BJ (cell line): Measurements from ENCODE around the gene INSIG1. TPM values are rescaled to one million over a fixed set of nuclear protein-coding genes. Genes with fewer than 3 reads are reported as not detected.

ENCODE experiments used
- CTCF ChIA-PET: fragments of 350-600 bp; formaldehyde crosslinking; extraction: SDS; loops from one replicate; lab custom pipeline; 2021; ENCODE audit warnings: antibody characterized with exemption, inconsistent platforms; lab: Yijun Ruan, JAX
- POLR2A ChIA-PET: fragments of 300-600 bp; sonication (Branson Sonifier 250); formaldehyde crosslinking; extraction: SDS; loops from one replicate; lab custom pipeline; 2021; ENCODE audit warnings: antibody characterized with exemption; lab: Charles Lee
- DNase-seq: peaks from one replicate; pipeline ENCODE4 v3.0.0-alpha.2; 2011; ENCODE audit warnings: low read depth
- H3K27me3 ChIP-seq: 2 replicates; pipeline ENCODE4 v1.6.0; 2011; ENCODE audit warnings: low read length; ENCODE audit not compliant: control insufficient read depth, insufficient read depth
- H3K36me3 ChIP-seq: 2 replicates; pipeline ENCODE4 v1.5.1; 2011; ENCODE audit warnings: low read length; ENCODE audit not compliant: control insufficient read depth, insufficient read depth
- H3K4me3 ChIP-seq: 2 replicates; pipeline ENCODE4 v1.5.1; 2011; ENCODE audit warnings: low read depth, mild to moderate bottlenecking, control low read depth, low read length
- polyA plus RNA-seq: library from polyadenylated mRNA; depleted of rRNA; stranded (reverse); fragments of >200 nt; gene quantifications from 2 replicates; pipeline ENCODE4 v1.2.3, GENCODE V29; 2011
- TF ChIP-seq, protein P1 (sequence below): IDR thresholded peaks from 2 replicates; pipeline ENCODE4 v1.5.1; 2011; ENCODE audit warnings: low read depth, mild to moderate bottlenecking, control low read depth, inconsistent platforms, low read length, moderate library complexity; ENCODE audit not compliant: insufficient read depth

INSIG1 gene
- polyA plus RNA-seq, 1 experiment = 11.0 TPM

DNA sequence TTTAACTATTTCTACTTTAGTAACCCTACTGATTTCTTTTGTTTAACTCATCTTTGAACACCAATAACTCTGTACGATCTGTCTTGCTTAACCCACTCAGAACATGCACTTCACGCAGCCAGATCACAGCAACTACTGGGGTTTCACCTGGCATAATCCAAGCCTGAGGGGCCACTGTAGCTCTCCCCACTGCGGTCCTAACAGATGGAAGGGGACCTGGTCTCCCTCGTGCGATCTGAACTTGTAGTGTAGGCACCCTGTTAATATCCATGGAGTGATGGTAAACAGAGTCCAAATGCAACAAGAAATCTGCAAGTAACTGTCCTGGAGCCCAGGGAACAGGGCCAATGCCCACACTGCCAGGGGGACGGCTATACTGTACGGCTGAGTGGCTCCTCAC, 45.5 kb downstream of the INSIG1 start:
- CTCF ChIA-PET = interaction anchor here (0.6 to 4.1 kb wide), 5 partner anchors 41 to 432 kb away, joined by 3 to 84 read pairs (median 4); no protein-coding TSS in a partner anchor
- POLR2A ChIA-PET = no interaction called here
- Histone ChIP-seq H3K27me3 (0 out of 2 replicates have a peak, but pooled peaks cover 1% of the 10 kb centered on the region), H3K4me3 (no peak overlapping the region), H3K36me3 (no peaks in the 10 kb centered on the region)
- DNase-seq = no peak
- TF ChIP-seq, protein P1, sequence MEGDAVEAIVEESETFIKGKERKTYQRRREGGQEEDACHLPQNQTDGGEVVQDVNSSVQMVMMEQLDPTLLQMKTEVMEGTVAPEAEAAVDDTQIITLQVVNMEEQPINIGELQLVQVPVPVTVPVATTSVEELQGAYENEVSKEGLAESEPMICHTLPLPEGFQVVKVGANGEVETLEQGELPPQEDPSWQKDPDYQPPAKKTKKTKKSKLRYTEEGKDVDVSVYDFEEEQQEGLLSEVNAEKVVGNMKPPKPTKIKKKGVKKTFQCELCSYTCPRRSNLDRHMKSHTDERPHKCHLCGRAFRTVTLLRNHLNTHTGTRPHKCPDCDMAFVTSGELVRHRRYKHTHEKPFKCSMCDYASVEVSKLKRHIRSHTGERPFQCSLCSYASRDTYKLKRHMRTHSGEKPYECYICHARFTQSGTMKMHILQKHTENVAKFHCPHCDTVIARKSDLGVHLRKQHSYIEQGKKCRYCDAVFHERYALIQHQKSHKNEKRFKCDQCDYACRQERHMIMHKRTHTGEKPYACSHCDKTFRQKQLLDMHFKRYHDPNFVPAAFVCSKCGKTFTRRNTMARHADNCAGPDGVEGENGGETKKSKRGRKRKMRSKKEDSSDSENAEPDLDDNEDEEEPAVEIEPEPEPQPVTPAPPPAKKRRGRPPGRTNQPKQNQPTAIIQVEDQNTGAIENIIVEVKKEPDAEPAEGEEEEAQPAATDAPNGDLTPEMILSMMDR = no peak

DNA sequence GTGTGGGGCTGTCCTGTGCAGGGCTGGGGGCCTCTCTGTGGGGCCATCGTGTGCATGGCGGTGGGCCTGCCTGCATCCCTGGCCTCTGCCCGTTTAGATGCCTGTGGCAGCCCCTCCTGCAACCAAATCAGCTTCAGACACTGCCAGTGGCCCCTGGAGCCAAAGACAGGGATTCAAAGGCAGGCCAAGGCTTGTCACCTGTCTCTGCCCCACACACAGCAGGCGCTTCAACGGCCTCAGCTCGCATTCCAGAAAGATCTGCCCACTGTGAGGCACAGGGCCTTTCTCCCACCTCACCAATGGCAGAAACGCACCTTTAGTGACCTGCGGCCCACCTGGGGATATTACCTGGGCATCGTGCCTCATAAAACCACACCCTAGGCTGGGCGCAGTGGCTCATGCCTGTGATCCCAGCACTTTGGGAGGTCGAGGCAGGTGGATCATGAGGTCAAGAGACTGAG, 46.0 kb downstream of the INSIG1 start:
- Histone ChIP-seq H3K4me3 (no peak overlapping the region), H3K36me3 (no peaks in the 10 kb centered on the region), H3K27me3 (0 out of 2 replicates have a peak, but pooled peaks cover 1% of the 10 kb centered on the region)
- CTCF ChIA-PET = interaction anchor here (1.0 to 4.1 kb wide), 7 partner anchors 42 to 433 kb away, joined by 3 to 84 read pairs (median 4); no protein-coding TSS in a partner anchor
- POLR2A ChIA-PET = no interaction called here
- DNase-seq = no peak
- TF ChIP-seq, protein P1 = no peak

DNA sequence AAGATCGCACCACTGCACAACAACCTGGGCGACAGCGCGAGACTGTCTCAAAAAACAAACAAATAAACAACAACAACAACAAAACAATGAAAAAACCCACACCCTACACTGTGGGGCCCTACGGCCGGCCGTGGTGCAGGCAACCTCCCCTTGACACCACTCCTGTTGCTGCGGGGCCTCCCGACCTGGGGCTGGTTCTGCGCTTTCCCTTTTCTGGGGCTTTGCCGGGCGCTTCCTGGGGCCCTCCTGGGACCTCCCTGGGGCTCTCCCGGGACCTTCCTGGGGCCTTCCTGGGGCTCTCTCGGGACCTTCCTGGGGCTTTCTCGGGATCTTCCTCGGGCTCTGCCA, 46.6 kb downstream of the INSIG1 start:
- H3K27me3 ChIP-seq = 0 out of 2 replicates have a peak, but pooled peaks cover 1% of the 10 kb centered on the region
- TF ChIP-seq, protein P1 = no peak
- no peak for DNase-seq
- no peaks in the 10 kb centered on the region for H3K36me3 ChIP-seq
- ChIA-PET CTCF (interaction anchor here (0.6 to 4.1 kb wide), 32 partner anchors 9 to 430 kb away, joined by 3 to 84 read pairs (median 4); no protein-coding TSS in a partner anchor), POLR2A (interaction anchor here (0.5 kb wide), 1 partner anchor 311 kb away, joined by 3 read pairs; no protein-coding TSS in a partner anchor)
- H3K4me3 ChIP-seq = no peak overlapping the region

DNA sequence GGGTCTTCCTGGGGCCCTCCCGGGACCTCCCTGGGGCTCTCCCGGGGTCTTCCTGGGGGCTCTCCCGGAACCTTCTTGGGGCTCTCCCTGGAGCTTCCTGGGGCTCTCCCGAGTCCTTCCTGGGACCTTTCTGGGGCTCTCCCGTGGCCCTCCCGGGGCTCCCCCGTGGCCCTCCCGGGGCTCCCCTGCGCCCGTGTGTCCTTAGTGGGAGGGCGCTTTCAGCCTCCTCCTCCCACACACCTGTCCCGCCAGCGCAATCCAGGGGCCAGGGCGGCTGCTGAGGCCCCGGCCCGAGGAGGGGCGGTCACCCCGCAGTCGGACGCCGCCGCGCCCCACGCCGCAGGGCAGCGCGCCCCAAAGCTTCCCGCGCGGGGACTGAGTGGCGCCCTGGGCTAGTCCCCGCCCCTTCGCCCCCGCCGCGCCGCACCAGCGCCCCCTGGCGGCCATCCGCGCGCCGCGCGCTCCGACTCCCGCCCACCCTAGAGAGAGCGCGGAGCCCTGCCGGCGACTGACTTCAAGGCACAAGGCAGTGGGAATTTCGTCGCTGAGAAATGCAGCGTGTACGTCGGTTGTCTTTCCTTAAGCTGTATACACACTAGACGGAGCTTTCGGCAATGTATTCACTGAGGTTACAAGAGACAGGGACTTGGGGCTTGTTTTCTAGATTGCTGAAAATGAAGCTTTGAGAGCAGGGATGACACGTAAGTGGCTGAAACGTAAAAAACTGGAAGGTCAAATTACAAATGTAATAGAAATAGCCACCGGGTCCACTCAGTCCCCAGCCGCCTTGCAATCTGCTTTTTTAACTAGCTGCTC, 47.1 kb downstream of the INSIG1 start:
- CTCF ChIA-PET = interaction anchor here (0.6 to 4.1 kb wide), 46 partner anchors 9 to 431 kb away, joined by 3 to 84 read pairs (median 4); no protein-coding TSS in a partner anchor
- H3K36me3 ChIP-seq = no peaks in the 10 kb centered on the region
- POLR2A ChIA-PET = interaction anchor here (0.5 kb wide), 1 partner anchor 312 kb away, joined by 3 read pairs; no protein-coding TSS in a partner anchor
- peaks cover 3% of the 10 kb centered on the region; the same call in 1 of the 2 replicates for H3K27me3 ChIP-seq
- TF ChIP-seq, protein P1 = peak; percentile 64
- DNase-seq = no peak
- peak overlapping the region; percentile 25 for H3K4me3 ChIP-seq

DNA sequence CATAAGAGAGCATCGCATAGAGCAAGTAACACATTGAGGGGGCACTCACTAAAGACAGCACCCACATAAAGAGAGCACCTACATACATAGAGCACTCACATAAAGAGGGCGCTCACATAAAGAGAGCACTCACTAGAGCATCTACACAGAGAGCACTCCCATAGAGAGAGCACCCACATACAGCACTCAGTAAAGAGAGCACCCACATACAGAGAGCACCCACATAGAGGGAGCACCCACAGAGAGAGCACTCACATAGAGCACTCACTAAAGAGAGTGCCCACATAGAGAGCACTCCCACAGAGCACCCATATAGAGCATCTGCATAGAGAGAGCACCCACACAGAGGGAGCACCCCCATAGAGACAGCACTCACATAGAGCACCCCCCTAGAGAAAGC, 47.8 kb downstream of the INSIG1 start:
- ChIA-PET POLR2A (no interaction called here), CTCF (interaction anchor here (0.6 to 4.1 kb wide), 39 partner anchors 11 to 431 kb away, joined by 3 to 84 read pairs (median 5); no protein-coding TSS in a partner anchor)
- no peak for DNase-seq
- Histone ChIP-seq H3K27me3 (peaks cover 1% of the 10 kb centered on the region; the same call in 1 of the 2 replicates), H3K36me3 (no peaks in the 10 kb centered on the region), H3K4me3 (no peak overlapping the region)
- TF ChIP-seq, protein P1 = no peak
